GM18951 (cell line): Measurements from ENCODE around the gene TENM4.

Source experiments
- POLR2A ChIP-seq: IDR thresholded peaks from 4 replicates; pipeline ENCODE4 v1.6.1; 2011; ENCODE audit warnings: mild to moderate bottlenecking; ENCODE audit not compliant: insufficient read length, insufficient read depth; ENCODE audit errors: extremely low read depth
- in situ Hi-C: fragments of 300-500 bp; cut with MboI; formaldehyde crosslinking; loops from one replicate; pipeline ENCODE4 v1.12.0; 2022; ENCODE audit warnings: low sequenced_read_pairs, mixed read lengths, inconsistent platforms; ENCODE audit not compliant: unreplicated experiment

TENM4 gene

GRCh38 chr11:79330651-79331050 lies 110.2 kb downstream of the TENM4 start:
- in situ Hi-C loops, result no loop called here
- no peak for TF ChIP-seq POLR2A

- in situ Hi-C loops, result no loop called here
- no peak for TF ChIP-seq POLR2A
These were observed 111.3 kb downstream of the TENM4 start for GRCh38 chr11:79329561-79329960.

- no peak for TF ChIP-seq POLR2A
- in situ Hi-C loops, result no loop called here
These were observed 112.4 kb downstream of the TENM4 start for GRCh38 chr11:79328402-79328801.

GRCh38 chr11:79325851-79326250 lies 115.0 kb downstream of the TENM4 start:
- in situ Hi-C loops, result no loop called here
- TF ChIP-seq POLR2A, result no peak

- no peak for TF ChIP-seq POLR2A
- in situ Hi-C loops, result no loop called here
These were observed 119.6 kb downstream of the TENM4 start for GRCh38 chr11:79321263-79321662.

GRCh38 chr11:79314906-79315689 lies 125.7 kb downstream of the TENM4 start:
- TF ChIP-seq POLR2A, result no peak
- in situ Hi-C loops, result no loop called here

- in situ Hi-C loops, result no loop called here
These were observed 127.3 kb downstream of the TENM4 start for GRCh38 chr11:79313530-79313913.

GRCh38 chr11:79312617-79313529 lies 128.0 kb downstream of the TENM4 start:
- no peak for TF ChIP-seq POLR2A
- in situ Hi-C loops, result no loop called here

More at GRCh38 chr11:79313530-79313913, 127.3 kb downstream of the TENM4 start:
- TF ChIP-seq POLR2A, result no peak

GRCh38 chr11:79311461-79311860 lies 129.4 kb downstream of the TENM4 start:
- in situ Hi-C loops, result no loop called here
- TF ChIP-seq POLR2A, result no peak

- TF ChIP-seq POLR2A, result no peak
- in situ Hi-C loops, result no loop called here
These were observed 131.4 kb downstream of the TENM4 start for GRCh38 chr11:79309407-79309806.

- no peak for TF ChIP-seq POLR2A
- in situ Hi-C loops, result no loop called here
These were observed 132.4 kb downstream of the TENM4 start for GRCh38 chr11:79308429-79308828.

GRCh38 chr11:79304599-79305212 lies 136.1 kb downstream of the TENM4 start:
- in situ Hi-C loops, result no loop called here
- TF ChIP-seq POLR2A, result no peak

GRCh38 chr11:79296141-79296540 lies 144.7 kb downstream of the TENM4 start:
- in situ Hi-C loops, result no loop called here
- no peak for TF ChIP-seq POLR2A

GRCh38 chr11:79294845-79295731 lies 145.7 kb downstream of the TENM4 start:
- TF ChIP-seq POLR2A, result no peak
- in situ Hi-C loops, result no loop called here
